Measurements from ENCODE around the gene TFDP1. TPM values are rescaled to one million over a fixed set of nuclear protein-coding genes. Genes with fewer than 3 reads are reported as not detected.
A peak's percentile ranks its signal among the peaks of the same experiment; 100 is the strongest.

TFDP1 gene
- total RNA-seq, 1 donor from 2014 or later: 40.0 TPM

DNA sequence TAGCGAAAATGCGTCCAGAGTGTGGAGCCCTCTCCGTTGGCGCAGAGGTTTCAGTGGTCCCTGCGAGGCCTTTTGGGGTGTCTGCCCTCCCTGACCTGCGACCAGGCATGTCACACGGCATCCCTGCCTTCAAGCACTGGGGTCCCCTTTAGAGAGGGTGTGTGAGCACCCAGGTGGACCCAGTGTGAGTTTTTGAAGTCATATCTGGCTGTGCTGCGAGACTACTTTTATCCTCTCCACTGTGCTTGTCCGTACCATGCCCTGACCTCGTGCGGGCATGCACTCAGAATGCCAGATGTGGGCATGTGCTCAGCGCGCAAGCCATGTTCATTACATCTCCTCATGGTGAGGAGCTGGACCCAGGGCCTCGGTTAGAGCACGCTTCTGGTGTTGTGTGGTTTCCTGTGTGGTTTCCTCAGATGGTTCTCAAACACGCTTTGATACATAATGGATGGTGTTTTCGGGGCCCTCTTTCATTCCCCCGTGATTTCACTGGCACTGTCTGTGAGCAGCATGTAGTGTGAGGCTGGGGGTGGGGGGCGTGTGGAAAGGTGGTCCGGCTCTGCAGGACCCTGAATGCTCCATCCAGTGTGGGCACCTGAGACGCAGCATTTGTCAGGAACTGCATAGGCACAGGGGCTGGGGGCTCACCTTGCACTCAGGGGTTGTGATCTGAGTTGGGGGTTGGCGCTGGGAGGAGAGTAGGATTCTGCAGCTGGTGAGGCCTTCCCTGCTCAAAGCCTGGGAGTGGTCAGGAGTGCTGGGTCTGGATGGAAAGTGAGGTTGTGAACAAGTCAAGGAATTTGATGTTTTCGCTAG is 2.3 kb downstream of the TFDP1 start:
- H3K9me3 ChIP-seq: no peaks in the 10 kb centered on the region
- no peak overlapping the region for H3K27ac ChIP-seq
- H3K36me3 ChIP-seq: no peaks in the 10 kb centered on the region
- DNase-seq (ENCODE audit: extremely low spot score in 2 of 2): peak; percentile 72 to 77
- H3K4me1 ChIP-seq: peaks cover 29% of the 10 kb centered on the region
- intact Hi-C loops (cut with DNase I): no loop called here
- TF ChIP-seq POLR2AphosphoS5 (IDR thresholded peaks at IDR 0.05; ENCODE audit: insufficient read depth in 1 of 2, low read depth in 1 of 2) (no peak), POLR2A (IDR thresholded peaks at IDR 0.05) (no peak)
- TF ChIP-seq, protein P1, sequence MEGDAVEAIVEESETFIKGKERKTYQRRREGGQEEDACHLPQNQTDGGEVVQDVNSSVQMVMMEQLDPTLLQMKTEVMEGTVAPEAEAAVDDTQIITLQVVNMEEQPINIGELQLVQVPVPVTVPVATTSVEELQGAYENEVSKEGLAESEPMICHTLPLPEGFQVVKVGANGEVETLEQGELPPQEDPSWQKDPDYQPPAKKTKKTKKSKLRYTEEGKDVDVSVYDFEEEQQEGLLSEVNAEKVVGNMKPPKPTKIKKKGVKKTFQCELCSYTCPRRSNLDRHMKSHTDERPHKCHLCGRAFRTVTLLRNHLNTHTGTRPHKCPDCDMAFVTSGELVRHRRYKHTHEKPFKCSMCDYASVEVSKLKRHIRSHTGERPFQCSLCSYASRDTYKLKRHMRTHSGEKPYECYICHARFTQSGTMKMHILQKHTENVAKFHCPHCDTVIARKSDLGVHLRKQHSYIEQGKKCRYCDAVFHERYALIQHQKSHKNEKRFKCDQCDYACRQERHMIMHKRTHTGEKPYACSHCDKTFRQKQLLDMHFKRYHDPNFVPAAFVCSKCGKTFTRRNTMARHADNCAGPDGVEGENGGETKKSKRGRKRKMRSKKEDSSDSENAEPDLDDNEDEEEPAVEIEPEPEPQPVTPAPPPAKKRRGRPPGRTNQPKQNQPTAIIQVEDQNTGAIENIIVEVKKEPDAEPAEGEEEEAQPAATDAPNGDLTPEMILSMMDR (IDR thresholded peaks at IDR 0.05): no peak
- no peaks in the 10 kb centered on the region for H3K27me3 ChIP-seq
- H3K4me3 ChIP-seq: no peak overlapping the region

DNA sequence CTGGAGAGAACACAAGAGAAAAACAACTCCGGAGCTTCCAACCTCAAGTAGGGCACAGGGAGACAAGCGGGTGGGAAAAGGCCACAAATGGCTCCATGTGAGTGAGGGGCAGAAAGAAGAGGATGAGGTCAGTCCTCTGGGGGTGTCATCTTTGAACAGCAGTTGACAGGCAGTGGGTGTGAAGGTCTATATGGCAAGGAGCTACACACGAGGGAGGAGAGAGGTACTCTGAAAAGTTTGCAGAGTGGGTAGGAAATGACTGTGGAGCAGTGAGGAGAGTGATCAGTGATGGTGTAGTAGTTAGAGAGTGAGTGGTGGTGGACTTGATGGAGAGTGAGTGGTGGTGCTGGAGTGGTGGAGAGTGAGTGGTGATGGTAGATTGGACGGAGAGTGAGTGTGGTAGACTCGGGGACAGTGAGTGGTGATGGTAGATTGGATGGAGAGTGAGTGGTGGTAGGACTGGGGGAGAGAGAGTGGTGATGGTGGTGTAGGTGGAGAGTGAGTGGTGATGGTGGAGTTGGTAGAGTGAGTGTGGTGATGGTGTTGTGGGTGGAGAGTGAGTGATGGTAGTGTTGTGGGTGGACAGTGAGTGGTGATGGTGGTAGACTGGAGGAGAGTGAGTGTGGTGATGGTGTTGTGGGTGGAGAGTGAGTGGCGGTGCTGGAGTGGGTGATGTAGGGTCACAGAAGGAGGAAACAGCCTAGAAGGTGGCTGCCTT is 4.0 kb downstream of the TFDP1 start:
- Histone ChIP-seq H3K4me1 (peaks cover 29% of the 10 kb centered on the region), H3K27ac (no peak overlapping the region), H3K4me3 (no peak overlapping the region), H3K27me3 (no peaks in the 10 kb centered on the region), H3K9me3 (no peaks in the 10 kb centered on the region), H3K36me3 (no peaks in the 10 kb centered on the region)
- no peak for TF ChIP-seq POLR2AphosphoS5 (IDR thresholded peaks at IDR 0.05; ENCODE audit: insufficient read depth in 1 of 2, low read depth in 1 of 2)
- TF ChIP-seq, protein P1 (IDR thresholded peaks at IDR 0.05): no peak
- TF ChIP-seq POLR2A (IDR thresholded peaks at IDR 0.05): no peak
- DNase-seq (ENCODE audit: extremely low spot score in 2 of 2): peak; percentile 22 to 43
- intact Hi-C loops (cut with DNase I): no loop called here

DNA sequence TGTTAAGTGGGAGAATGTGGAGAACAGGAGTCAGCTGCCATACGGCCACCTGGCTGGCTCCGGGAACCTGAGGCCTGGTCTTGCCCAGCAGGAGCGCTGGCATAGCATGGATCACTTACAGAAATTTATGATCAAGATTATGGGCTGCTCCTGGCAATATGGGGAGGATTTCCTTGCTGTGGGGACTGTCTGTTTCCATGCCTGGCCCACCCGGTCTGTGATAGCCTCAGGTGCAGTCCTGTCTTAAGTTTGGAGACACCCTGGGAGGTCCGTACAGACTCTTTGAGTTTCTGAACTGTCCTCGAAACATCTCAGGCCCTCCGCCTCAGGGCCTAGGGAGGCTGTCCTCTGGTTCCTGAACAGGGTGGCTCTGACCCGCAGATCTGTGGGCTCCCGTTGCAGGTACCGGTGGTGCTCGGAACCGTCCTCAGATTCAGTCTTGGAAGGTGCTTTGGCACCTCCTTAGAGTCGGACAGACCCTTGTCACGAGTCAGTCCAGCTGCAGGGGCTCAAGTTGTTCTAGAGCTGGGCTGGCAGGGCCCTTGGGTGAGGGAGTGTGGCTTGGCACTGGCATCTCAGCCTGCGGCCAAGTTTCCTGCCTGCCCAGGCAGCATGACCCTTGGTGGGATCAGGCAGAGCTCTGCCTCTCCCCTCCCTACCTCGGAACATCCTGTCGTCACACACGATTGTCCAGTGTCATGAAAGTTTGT is 4.9 kb downstream of the TFDP1 start:
- Histone ChIP-seq H3K9me3 (no peaks in the 10 kb centered on the region), H3K27ac (no peak overlapping the region), H3K4me1 (peaks cover 29% of the 10 kb centered on the region), H3K36me3 (no peaks in the 10 kb centered on the region), H3K27me3 (no peaks in the 10 kb centered on the region), H3K4me3 (no peak overlapping the region)
- intact Hi-C loops (cut with DNase I): no loop called here
- peak; percentile 55 to 71 for DNase-seq (ENCODE audit: extremely low spot score in 2 of 2)
- TF ChIP-seq, protein P1 (IDR thresholded peaks at IDR 0.05): no peak
- TF ChIP-seq POLR2AphosphoS5 (IDR thresholded peaks at IDR 0.05; ENCODE audit: insufficient read depth in 1 of 2, low read depth in 1 of 2): no peak
- TF ChIP-seq POLR2A (IDR thresholded peaks at IDR 0.05): no peak

DNA sequence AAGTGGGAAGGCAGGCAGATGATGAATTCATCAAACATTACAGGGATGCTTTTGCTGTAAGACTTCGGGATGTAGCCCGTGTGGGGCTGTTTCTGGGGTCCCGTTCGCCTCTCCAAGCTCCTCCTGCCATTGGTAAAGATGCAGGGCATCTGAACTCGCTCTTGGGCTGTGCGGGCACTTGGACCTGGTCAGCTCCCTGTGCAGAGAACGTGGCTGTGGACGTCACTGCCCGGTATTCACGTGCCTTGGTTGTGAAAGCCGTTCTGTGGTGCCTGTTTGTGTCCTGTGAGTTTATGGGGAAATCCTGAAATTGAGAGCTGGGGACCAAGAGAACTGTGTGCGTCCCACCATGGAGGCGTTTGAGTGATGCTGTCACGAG is 5.4 kb downstream of the TFDP1 start:
- intact Hi-C loops (cut with DNase I): no loop called here
- H3K27me3 ChIP-seq: no peaks in the 10 kb centered on the region
- H3K27ac ChIP-seq: no peak overlapping the region
- peaks cover 29% of the 10 kb centered on the region for H3K4me1 ChIP-seq
- no peak overlapping the region for H3K4me3 ChIP-seq
- H3K36me3 ChIP-seq: no peaks in the 10 kb centered on the region
- TF ChIP-seq, protein P1 (IDR thresholded peaks at IDR 0.05): no peak
- TF ChIP-seq POLR2A (IDR thresholded peaks at IDR 0.05) (no peak), POLR2AphosphoS5 (IDR thresholded peaks at IDR 0.05; ENCODE audit: insufficient read depth in 1 of 2, low read depth in 1 of 2) (no peak)
- H3K9me3 ChIP-seq: no peaks in the 10 kb centered on the region
- no peak for DNase-seq (ENCODE audit: extremely low spot score in 2 of 2)

Data from vagina (tissue), 2 donors.